ENCODE data around the gene NPIPB2. TPM values are rescaled to one million over a fixed set of nuclear protein-coding genes. Genes with fewer than 3 reads are reported as not detected.

The NPIPB2 gene
- total RNA-seq, 1 experiment from 2014 or later: 12.5 TPM

DNA sequence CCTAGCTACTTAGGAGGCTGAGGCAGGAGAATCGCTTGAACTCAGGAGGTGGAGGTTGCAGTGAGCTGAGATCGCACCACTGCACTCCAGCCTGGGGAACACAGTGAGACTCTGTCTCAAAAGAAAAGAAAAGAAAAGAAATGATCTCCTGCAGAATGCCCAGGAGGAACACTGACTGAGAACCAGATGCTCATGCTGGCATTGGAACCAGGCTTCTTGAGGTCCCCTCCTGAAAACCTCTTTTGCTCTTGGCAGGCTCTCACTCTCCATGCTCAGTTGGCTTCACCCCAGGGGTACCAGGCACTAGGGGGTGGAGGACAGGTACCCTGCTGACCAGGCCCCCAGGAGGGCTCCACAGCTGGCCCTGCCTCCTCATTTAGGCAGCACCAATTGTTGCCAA, 14.7 kb upstream of the NPIPB2 start:
- H4K8ac ChIP-seq (replicated peaks; ENCODE audit: insufficient read length, low read depth, low read length): no peak overlapping the region
- Mint-ChIP-seq H3K27me3 (ENCODE audit: low read depth) (no peaks in the 10 kb centered on the region; the same call in 1 of the 2 replicates), H3K9me3 (no peaks in the 10 kb centered on the region), H3K4me1 (no peaks in the 10 kb centered on the region), H3K27ac (no peak overlapping the region), H3K36me3 (ENCODE audit: insufficient read depth in 1 of 3, low read depth in 3 of 3) (no peaks in the 10 kb centered on the region), H3K4me3 (no peak overlapping the region)
- no peak overlapping the region for H3K14ac ChIP-seq (ENCODE audit: insufficient read depth, low read length)
- no peak overlapping the region for H2BK120ac ChIP-seq (ENCODE audit: low read depth, low read length, poor library complexity, severe bottlenecking)
- no peak overlapping the region for H3K27ac ChIP-seq (ENCODE audit: insufficient read length, low read depth, low read length)
- H3K9me3 ChIP-seq (ENCODE audit: control insufficient read depth, low read depth, low read length): no peaks in the 10 kb centered on the region
- H3K27me3 ChIP-seq (ENCODE audit: insufficient read depth, low read length): no peaks in the 10 kb centered on the region
- no peaks in the 10 kb centered on the region for H3K79me1 ChIP-seq (ENCODE audit: insufficient read depth, low read depth, low read length, poor library complexity, severe bottlenecking)
- H3T11ph ChIP-seq (ENCODE audit: low read length): no peak overlapping the region
- H3K56ac ChIP-seq (ENCODE audit: insufficient read length, low read depth, low read length): no peak overlapping the region
- DNase-seq: no peak
- H2BK5ac ChIP-seq (ENCODE audit: insufficient read length, low read length): no peak overlapping the region
- WGBS (ENCODE audit: extremely low coverage, insufficient read length, low lambda C conversion rate): no CpG with 5 or more reads among the region's 2 CpGs
- no peak overlapping the region for H2AK5ac ChIP-seq (ENCODE audit: insufficient read length, low read length)
- H3K18ac ChIP-seq (ENCODE audit: insufficient read length, low read depth, low read length): no peak overlapping the region
- H4K20me1 ChIP-seq (ENCODE audit: control insufficient read depth, insufficient read depth, insufficient read length): no peaks in the 10 kb centered on the region
- H2BK12ac ChIP-seq (ENCODE audit: insufficient read length, low read depth, low read length): no peak overlapping the region
- no peak overlapping the region for H3K4ac ChIP-seq (ENCODE audit: low read depth, low read length)
- H2AFZ ChIP-seq (ENCODE audit: low read length): no peak overlapping the region
- H3K4me1 ChIP-seq (ENCODE audit: insufficient read depth, low read length): no peaks in the 10 kb centered on the region
- H4K5ac ChIP-seq (ENCODE audit: insufficient read length, low read depth, low read length): no peak overlapping the region
- H3K23me2 ChIP-seq (ENCODE audit: insufficient read length, low read depth, low read length, poor library complexity, severe bottlenecking): no peaks in the 10 kb centered on the region
- H3K23ac ChIP-seq (ENCODE audit: insufficient read length, low read depth, low read length): no peak overlapping the region
- no peaks in the 10 kb centered on the region for H3K79me2 ChIP-seq (ENCODE audit: insufficient read depth, low read length)
- H2BK15ac ChIP-seq (ENCODE audit: low read depth, low read length): no peak overlapping the region
- H4K91ac ChIP-seq (ENCODE audit: insufficient read length, low read depth, low read length): no peak overlapping the region
- no peak overlapping the region for H3K9ac ChIP-seq (ENCODE audit: extremely low read depth, insufficient read length, low read length)
- no peak overlapping the region for H3K4me2 ChIP-seq (ENCODE audit: insufficient read depth, insufficient read length, low read length)
- H2BK20ac ChIP-seq (ENCODE audit: low read depth, low read length, poor library complexity, severe bottlenecking): no peak overlapping the region
- TF ChIP-seq, protein P1, sequence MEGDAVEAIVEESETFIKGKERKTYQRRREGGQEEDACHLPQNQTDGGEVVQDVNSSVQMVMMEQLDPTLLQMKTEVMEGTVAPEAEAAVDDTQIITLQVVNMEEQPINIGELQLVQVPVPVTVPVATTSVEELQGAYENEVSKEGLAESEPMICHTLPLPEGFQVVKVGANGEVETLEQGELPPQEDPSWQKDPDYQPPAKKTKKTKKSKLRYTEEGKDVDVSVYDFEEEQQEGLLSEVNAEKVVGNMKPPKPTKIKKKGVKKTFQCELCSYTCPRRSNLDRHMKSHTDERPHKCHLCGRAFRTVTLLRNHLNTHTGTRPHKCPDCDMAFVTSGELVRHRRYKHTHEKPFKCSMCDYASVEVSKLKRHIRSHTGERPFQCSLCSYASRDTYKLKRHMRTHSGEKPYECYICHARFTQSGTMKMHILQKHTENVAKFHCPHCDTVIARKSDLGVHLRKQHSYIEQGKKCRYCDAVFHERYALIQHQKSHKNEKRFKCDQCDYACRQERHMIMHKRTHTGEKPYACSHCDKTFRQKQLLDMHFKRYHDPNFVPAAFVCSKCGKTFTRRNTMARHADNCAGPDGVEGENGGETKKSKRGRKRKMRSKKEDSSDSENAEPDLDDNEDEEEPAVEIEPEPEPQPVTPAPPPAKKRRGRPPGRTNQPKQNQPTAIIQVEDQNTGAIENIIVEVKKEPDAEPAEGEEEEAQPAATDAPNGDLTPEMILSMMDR (conservative IDR thresholded peaks at IDR 0.05): no peak
